ENCODE measurements around the gene FGF6.
"Not testable (repeated sequence)": the region's sequence is repeated elsewhere in the genome, so short reads cannot be mapped to it uniquely, and the experiment has no call there.

FGF6 gene

GRCh38 chr12:4445156-4446101, at the start of gene FGF6:
Gene FGF6 (minus strand): TSS chr12:4445815. CDS start chr12:4445570, 245 bp downstream.
- DNase-seq, result no peak

DNA sequence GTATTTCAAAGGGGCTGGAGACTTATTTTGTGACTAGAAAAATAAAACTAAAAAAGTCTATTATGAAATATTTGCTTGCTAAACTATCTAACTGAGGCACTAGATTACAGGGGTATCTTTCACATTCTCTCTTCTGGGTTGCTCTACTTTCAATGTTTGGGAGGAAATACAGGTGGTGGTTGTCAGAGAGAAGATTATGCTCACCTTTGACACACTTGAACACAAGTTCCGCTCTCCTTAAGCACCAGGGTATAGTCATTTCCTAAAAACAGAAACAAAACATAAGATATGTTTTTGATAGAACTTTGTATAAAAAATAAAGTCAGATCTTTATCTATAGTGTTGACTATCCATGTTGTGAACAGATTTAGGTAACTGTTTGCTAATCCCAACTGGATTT, 45.4 kb upstream of the FGF6 start:
- DNase-seq, result no peak

DNA sequence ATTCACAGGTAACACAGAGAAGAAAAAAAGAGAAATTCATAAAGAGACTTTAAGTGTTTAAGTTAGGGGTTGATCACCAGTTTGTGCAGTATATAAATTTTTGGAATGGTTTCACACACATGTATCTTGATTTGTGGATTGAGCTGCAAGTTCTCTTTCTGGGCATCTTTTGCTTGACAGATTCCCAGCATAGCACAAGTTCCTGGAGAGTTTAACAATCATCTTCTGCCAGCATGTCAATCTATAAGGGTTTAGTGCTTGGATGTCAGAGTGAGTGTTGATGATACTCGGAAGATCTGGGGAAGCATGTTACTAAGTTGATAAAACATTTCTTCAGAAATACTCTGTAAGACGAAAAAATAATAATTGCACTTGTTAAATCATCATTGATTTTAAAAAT, 43.9 kb upstream of the FGF6 start:
- DNase-seq, result no peak

DNA sequence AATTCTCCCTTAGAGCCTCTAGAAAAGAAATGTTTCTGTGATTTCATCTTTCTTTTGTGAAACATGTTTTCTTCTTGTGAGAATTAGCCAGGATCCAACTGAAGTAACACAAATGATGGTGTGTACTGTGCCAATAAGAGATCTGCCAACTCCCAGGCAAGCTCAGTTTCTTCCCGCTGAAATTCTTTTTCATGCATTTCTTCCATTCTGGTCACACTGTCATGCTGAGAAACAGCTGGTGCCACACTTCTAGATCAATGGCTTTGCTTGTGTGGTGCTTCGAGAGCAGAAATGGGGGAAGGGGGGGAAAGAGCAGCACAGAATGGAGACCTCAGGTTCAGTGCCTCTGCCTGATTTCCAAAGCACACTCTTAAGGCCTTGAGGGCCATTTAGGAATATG, 41.4 kb upstream of the FGF6 start:
- no peak for DNase-seq

- no peak for DNase-seq
Measured at GRCh38 chr12:4486049-4486699, 40.6 kb upstream of the FGF6 start.

DNA sequence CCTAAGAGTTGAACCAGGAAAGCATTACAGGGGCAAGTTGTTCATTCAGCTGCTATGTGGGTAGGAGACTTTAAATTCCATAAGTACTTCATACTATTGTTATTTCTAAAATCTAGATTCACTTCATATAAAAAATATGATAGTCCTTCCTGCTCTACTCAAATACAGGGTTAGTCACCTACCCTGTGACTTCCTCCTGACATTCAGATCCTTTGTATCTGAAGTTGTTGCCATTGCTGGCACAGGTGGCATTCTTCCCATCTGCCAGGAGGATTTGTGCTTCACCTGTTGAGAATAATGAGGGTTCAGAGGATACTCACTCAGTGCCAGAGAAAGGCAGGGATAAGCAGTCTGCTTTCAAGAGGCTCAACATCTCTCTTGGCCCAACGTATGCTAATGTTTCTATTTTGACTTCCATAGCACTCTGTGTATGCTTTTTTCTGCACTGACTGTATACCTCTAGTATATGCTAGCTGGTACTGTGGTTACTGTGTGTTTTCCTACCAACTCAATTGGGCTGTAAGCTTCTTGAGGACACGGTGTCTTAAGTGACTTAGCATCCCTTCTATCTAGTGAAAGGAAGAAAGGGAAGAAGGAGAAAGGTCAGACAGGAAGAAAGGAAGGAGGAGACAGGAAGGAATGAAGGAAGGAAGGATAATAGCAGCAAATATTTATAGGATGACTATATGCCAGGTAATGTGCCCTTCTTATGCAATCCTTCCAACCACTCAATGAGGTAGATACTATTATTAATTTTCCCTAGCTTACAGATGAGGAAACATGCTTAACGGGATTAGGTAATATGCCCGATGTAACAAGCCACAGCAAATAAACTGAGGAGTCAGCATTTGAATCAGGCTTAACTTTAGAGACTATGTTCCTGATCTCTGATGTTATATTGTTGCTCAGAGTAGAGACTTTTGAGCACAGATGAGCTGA, 38.5 kb upstream of the FGF6 start:
- DNase-seq, result no peak

DNA sequence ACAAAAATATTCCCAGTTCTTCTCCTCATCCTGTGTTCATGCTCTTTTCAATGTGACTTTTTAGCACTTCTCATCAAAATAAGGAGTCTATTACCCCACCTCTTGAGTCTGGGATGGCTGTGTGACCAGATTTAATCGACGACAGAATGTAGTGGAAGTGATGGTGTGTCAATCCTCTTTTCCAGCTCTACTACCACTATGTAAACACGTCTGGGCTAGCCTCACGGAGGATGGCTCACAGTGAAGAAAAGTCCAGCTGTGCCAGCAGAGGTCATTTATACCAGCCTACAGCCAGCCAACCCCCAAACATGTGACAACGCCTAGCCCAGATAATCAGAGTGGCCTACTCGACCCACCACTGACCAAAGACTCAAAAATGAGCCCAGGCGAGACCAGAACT, 37.3 kb upstream of the FGF6 start:
- no peak for DNase-seq

GRCh38 chr12:4478933-4479332, 33.3 kb upstream of the FGF6 start:
- no peak for DNase-seq

DNA sequence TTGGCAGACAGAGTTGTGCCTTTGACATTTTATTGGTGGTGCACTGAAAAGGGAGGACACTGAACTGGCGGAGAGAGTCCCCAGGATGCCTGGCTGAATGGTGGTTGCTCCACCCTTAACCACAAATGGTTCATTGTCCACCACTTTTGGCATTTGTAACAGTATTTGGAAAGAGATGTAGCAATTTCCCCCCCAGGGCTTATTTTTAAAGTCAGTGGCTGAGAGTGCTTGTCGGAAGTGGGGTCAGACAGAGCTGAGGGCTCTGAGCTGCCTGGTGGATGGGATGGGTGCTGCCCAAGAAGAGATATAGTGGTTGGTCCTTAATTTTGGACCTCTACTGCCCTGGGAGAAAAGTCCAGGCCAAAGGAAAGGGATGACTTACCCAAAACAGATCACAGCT, 31.5 kb upstream of the FGF6 start:
- no peak for DNase-seq

DNA sequence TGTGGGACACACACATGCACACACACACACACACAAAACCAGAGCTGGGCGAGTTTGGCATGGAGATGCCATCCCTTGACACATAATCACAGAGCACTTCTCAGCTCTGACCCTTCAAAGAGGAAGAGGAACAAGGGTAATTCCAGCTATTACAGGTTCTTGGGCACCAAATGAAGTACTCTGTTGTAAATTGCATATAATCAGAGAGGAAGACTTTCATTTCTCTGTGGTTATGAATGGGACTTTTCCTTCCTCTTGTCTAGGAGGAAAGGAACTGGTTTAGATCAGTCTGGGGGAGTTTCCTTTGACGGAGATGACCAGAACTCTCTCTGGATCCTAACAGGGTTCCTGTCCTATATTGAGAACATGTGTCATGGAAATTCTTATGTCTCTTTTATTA, 26.4 kb upstream of the FGF6 start:
- DNase-seq, result no peak

- no peak for DNase-seq
Measured at GRCh38 chr12:4471256-4471655, 25.6 kb upstream of the FGF6 start.

DNA sequence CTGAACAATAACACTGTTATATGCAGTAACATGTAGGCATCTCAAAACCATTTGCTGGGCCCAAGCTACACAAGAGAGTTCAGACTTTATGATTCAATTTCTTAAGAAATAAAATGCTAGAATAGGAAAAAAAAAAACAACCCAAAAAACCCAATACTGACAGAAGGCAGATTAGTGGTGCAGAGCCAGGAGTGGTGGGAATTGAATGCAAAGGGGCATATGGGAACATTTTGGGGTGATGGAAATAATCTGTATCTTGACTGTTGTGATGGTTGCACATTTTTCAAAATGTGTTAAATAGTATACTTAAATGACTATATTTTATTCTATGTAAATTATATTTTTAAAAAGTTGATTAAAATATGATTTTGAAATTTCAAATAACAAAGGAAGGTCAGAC, 23.4 kb upstream of the FGF6 start:
- DNase-seq, result no peak

- DNase-seq, result no peak
Measured at GRCh38 chr12:4460761-4461160, 15.1 kb upstream of the FGF6 start.

GRCh38 chr12:4455849-4456248, 10.2 kb upstream of the FGF6 start:
- not testable (repeated sequence) for DNase-seq

DNA sequence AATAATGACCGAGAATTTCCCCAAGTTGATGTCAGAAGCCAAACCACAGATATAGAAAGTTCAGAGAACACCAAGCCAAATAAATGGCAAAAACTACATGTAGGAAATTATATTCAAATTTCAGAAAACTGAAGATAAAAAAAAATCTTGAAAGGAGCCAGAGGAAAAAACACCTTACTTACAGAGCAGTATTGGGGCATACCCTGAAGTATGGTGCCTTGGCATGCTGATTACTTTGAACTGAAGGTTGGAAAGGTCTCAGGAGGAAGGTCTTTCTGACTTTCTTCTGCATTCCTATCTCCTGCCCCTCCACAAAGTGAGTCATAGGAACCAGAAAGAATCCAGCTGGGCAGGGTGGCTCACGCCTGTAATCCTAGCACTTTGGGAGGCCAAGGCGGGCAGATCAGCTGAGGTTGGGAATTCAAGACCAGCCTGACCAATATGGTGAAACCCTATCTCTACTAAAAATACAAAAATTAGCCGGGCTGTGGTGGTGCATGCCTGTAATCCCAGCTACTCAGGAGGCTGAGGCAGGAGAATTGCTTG, 8.8 kb upstream of the FGF6 start:
- no peak for DNase-seq

DNA sequence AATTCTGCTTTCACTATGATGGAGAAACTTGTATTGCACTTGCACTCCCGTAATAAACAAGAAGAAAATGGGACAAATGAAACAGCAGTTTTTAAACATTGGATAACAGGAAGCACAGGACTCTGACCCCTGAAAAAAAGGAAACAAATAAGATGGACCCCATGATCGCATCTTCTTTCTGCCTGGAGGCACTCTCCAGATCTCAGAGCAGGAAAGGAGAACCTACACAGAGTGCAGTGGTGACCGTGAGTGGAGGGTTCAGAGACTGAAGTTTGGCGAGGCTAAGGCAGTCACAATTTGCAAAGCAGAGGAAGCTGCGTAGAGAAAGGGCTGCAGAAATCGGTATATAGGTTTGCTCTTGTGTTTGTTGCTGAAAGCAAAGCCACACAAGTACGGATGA, 6.1 kb upstream of the FGF6 start:
- no peak for DNase-seq

DNA sequence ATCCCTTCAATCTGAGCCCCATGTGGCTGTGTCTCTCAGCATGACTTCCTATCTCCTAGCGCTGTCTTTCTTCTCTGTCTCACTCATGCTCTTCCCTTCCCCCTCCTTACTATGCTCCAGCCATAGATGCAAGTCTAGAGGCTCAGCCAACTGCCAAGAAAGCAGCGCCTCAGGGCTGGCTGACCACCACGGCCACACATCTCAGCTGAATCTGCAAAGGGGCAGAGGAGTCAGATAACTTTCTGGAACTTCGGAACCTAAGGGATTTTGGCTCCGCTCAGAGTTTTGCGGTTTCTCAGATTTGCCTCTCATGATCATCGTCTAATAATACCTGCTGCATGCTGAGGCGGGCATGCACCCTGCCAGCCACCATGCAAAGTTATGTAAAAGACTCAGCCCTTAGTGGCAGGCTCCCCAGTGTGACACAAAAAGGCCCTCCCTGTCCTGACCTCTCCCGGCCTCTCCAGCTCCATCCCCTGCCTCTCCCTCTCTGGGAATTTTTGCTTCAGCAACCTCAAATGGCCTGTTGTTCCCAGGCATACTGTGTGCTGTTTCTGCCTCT, 5.0 kb upstream of the FGF6 start:
- no peak for DNase-seq

GRCh38 chr12:4449851-4450221, 4.2 kb upstream of the FGF6 start:
- peak; percentile 11 for DNase-seq

GRCh38 chr12:4448943-4449850, 3.6 kb upstream of the FGF6 start:
- no peak for DNase-seq

- no peak for DNase-seq
Measured at GRCh38 chr12:4448371-4448940, 2.8 kb upstream of the FGF6 start.

- DNase-seq, result no peak
Measured at GRCh38 chr12:4447151-4447550, 1.5 kb upstream of the FGF6 start.

All from NCI-H774 (cell line).